ENCODE data around the gene ARL3.
"Not testable (repeated sequence)": the region's sequence is repeated elsewhere in the genome, so short reads cannot be mapped to it uniquely, and the experiment has no call there.

Gene ARL3

DNA sequence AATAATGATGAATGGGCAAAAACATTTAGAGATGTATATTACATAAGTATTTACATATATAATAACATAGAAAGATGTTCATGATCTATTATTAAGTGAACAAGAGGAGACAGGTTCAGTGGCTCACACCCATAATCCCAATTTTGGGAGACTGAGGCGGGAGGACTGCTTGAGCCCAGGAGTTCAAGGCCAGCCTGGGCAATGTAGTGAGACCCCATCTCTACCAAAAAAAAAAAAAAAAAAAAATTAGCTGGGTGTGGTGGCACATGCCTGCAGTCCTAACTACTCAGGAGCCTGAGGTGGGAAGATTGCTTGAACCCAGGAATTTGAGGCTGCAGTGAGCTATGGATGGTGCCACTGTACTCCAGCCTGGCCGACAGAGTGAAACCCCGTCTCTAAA is 12.4 kb downstream of the ARL3 start:
- DNase-seq, result no peak

DNA sequence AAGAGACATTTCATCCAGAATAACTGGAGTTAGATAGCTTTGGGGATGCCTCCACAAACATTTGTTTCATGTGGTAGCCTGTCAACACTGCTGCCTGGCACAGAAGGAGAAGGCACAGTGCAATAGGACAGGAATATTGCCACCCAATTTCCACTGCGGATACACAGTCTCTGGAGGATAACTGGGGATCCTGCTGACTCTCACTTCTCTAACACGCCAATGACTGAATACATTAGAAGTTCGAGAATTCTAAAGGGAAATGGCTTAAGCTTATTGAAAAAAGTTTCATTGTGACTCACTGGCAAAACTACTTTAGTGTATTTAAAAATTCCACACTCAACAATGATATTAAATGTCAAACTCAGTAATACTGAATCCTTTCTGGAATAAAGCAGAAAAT is 12.9 kb downstream of the ARL3 start:
- DNase-seq, result no peak

DNA sequence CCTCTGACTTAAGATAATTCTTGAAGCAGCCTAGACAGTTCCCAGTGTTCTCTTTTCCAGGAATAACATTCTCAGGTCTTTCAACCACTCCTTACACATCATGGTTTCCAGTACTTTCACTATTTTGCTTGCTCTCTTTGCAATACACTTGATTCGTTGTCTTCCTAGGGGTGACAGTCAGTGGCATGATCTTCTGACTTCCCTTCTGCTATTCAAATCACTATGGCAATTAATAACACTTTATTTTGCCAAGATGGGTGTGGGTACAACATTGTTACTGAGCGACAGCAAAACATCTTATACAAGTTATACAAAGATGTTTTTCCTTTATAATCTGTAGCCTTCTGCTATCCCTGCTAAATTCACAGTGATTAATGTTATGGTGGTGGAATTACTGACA is 15.3 kb downstream of the ARL3 start:
- no peak for DNase-seq

DNA sequence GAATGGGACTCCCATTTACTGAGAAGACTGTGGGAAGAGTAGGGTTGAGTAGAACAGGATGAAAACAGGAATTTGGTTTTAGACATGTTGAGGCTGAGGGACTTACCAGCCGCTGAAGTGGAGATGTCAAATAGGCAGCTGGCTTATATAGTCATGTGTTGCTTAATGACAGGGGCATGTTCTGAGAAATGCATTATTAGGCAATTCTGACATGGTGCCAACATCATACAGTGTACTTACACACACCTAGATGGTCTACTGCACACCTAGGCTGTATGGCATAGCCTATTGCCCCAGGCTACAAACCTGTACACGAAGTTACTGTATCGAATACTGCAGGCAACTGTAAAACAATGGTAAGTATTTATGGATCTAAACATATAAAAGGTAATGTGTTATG is 17.5 kb downstream of the ARL3 start:
- DNase-seq, result no peak

DNA sequence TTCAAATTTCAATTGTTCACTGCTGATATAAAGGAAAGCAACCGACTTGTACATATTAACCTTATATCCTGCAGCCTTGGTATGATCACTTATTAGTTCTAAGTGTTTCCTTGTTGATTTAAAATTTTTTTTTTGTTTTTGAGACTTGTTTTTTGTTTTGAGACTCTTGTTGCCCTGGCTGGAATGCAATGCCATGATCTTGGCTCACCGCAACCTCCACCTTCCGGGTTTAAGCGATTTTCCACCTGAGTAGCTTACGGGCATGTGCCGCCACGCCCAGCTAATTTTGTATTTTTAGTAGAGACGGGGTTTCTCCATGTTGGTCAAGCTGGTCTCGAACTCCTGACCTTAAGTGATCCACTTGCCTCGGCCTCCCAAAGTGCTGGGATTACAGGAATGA is 18.8 kb downstream of the ARL3 start:
- not testable (repeated sequence) for DNase-seq

DNA sequence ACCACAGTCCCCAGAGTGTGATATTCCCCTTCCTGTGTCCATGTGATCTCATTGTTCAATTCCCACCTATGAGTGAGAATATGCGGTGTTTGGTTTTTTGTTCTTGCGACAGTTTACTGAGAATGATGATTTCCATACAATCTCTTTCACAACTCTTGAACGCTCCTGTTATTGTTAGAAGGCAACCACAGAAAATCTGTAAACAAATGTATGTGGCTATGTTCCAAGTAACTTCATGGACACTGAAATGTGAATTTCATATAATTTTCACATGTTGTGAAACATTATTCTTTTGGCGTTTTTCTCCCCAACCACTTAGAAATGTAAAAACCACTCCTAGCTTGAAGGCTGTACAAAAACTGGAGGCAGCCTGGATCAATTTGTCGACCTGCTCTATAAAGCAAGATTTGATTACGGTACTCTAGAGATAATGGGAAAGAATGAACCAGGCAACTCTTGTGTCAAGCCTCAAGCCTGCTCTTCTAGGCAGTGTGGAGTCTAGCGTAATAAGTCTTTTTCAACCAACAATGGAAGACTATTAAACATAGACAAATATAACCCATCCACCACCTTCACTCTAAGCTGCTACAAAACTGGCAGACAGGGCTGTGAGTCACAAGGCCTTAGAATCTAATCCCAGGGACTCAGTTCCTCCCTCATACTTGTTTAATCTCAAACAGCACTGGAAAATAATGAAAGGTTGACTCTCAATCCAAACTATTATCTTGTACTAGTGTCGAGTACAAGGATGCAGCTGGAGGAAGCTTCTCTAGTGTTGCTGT is 22.7 kb downstream of the ARL3 start:
- DNase-seq, result no peak

DNA sequence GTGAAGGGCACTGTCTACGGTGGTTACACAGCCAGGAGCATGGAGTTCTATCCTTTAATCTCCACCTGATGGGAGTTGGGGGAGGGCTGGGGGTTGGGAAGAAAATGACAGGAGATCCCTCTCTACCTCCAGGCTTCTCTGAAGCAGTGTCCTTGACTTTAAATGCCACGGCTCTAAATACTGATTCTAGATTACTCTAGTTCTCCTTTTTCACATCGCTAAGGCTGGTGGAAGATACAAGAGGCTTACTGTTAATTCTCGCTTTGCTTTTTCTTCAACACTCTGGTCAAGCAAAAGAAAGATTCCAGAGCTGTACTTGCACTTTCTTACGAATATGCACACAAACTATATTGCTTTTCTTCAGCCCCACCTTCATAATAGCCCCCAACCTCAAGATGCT is 30.5 kb downstream of the ARL3 start:
- no peak for DNase-seq

DNA sequence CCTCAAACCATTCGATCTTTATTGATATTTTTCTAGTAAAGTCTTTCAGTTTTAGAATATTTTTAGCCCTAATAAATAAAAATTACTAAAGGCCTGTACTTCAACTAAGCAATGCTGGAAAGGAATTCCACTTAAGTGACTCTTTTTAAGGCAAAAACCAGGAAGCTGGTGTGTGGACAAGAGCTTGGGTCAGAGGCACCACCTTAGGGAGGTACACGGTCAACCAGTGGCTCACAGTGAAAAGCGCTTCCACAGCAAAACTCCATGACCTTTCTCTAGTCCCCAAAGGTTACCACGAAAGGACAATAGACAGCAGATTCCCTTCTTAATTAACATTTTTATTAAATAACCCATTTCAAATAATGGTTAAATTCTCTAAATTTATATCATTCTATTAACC is 31.2 kb downstream of the ARL3 start:
- DNase-seq, result no peak

DNA sequence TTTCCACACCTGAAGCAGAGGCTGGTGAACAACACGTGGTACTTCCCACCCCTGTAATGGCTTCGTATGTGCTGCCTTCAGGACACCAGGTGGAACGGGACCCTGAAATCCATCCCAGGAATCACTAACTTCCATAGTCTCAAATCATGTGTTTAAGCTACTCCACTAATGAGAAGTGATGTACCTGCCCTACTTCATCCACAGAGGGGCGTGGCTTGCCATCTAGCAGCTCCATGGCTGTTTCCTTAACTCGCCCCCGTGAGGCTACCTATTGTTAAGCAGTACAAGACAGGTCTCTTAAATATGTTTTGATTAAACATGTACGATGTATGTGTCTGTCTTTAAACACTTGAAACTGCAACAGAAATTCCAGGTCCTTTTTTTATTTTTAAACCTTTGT is 31.8 kb downstream of the ARL3 start:
- DNase-seq, result peak; percentile 63

DNA sequence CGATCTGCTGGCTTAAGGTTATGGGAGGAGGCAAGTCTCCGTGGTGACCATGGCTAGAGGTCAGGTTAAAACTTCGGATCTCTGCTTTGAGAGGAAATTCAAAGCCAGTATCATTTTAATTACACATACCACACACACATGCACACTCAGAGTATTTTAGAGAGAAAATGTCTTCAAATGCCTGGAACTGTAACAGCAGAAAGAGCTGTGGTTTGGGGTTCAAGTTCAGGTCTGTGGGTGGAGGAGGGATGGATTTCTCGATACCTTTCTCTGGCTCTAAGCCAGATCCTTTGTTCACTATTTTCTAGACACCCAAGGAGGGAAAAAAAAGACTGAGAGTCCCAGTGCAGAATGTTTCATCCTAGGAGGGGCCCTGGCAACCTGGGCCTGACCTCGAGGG is 32.5 kb downstream of the ARL3 start:
- DNase-seq, result no peak

DNA sequence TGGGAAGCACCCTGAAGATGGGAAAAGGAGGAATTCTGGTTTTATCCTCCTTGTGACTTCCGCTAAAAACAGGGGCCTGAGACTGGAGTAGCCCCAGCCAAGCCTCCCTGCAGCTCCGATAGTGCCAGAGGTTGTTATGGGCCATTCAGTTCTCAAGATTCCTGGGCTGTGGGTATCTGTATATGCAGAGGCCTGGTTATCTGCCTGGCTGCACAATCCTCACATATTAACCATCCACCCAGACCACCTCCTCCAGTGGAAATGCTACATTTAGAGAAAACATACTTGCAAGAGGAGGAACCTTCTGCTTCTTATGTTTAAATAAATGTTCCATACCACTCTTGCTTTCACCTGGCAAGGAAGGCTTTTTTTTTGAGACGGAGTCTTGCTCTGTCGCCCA is 34.6 kb downstream of the ARL3 start:
- no peak for DNase-seq

DNA sequence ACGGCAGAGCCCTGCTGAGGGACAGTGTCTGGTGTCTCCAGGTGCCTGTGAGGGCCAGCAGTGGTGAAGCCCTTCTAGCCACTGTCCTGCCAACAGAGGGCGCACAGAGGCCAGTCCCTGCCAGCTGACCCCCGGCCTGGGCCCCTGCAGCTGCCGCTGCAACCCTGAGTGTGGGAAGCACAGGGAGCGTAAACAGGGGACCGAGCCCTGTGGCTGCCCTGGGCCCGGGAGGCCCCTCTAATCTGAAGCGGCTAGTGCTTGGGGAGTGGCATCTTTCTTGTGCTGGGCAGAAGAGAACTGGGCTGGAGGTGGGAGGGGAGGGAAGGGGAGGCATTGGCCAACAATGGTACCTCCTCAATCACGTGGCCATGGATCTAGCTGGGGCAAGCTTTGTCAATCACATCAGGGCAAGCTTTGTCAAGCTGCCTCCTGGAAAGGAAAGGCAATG is 35.3 kb downstream of the ARL3 start:
- peak; percentile 37 for DNase-seq

DNA sequence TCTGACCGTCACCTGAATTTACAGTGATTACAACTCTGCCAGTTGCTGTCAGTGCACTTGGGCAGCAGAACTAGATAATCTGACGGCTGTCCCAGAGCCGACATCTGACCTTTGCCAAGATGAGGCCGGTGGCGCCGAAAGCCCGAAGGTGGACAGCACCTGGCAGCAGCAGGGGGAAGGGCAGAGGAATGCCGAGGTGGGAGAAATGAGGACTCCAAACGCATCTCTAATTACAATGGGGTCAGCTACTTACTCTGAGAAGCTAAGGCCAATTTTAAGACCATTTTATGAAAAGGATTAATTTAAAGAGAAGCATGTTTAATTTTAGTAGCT is 36.2 kb downstream of the ARL3 start:
- no peak for DNase-seq

DNA sequence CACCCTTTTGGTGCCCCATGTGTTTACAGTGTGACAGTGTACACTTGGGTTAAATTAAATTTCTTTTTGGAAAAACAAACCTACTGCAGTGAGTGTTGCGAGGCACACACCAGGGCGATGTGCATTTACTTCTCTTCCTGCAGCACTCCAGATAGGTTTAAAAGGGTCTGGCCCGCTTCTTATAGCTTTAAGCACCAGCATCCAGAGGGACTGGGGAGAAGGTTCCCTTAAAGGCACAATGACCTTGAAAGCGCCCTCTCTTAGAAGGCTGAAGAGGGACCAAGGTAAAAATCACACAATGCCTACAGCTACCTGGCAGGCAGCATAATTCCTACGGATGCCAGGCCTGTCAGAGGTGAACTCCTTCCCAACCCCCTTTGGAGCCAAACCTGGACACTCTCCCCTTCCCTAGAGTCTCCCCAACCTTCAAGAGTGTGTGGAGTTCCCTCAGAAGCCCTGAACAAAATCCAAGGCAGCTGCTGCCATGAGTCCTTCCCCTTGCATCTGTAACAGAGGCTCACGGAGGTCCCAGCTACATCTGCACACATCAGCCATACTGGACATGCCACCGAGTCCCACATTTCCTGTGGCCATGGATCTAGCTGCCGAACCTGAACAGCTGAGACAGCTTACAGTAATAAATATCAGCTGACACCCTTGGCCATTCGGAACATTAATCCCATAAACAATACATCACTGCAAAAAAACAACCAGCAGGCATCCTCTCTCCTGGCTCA is 36.7 kb downstream of the ARL3 start:
- no peak for DNase-seq

DNA sequence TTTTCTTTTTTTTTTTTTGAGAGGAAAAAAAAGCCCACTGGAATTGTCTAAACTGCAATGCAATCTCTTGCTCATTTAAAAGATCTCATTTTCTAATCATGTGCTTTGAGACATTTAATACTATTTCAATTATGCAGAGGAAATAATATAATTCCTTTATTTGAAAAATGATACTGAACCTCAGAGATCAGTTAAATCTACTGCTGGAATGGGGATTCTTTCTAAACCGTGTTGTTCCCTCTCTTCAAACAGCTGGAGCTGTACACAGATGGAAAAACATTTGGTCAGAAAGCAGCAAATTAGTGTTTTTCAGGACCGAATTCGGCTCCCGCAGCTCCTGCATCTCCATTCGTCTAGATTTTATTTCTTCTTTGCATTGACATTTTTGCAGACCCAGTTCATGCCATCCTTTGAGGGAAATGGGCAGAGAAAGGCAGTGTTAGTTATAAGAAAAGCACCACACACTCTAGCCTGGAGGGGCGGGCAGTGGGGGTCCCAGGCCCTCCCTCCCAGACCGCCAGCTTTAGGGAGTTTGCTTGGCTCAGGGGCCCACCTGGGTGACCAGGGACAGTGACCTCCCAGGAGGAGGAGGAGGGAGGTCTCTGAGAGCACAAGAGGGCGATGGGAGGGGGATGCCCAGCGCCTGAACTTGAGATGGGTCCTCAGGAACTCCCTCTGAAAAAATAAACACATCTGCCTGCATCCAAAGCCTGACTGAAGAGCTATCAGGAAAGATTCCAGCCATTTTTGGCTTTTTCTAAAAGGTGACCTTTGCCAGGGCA is 37.5 kb downstream of the ARL3 start:
- DNase-seq, result no peak

DNA sequence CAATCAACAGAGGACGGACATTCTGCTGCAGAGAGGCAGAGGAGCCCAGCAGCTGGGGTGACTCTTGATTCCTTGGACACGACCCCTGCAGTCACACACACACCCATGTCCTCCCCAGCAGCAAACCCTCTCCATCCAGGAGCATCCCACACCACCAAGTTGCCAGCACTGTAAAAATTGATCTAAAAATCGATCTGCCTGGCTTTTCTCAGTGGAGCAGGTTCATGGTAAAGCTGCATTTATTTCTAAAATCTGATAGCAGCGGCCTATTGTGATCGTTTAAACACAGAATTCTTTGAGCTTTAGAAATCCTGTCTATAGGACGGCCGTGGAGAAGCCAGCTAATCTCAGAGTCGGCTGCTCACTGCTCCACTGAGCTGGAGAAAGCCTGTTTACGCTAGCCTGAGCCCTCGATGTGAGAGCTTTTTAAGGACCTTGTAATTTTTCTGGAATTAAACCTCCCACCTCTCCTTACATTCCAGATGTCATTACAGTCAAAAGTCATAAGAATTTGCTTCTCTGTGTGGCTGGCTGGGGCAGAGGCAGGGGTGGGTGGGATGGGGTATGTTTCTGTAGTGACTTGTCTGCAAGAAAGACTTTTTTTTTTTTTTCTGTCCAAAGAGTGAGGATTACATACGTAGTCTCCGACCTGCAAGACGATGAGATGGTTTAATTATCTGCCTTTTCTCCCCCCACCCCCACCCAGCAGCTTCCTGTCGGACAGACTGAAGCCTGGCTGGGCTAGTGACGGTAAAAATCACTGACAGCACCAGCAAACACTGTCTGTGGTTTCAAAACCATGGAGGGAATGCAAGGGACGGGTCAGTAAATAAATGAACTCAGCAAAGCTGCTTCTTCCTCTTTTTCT is 38.3 kb downstream of the ARL3 start:
- peak; percentile 41 for DNase-seq

DNA sequence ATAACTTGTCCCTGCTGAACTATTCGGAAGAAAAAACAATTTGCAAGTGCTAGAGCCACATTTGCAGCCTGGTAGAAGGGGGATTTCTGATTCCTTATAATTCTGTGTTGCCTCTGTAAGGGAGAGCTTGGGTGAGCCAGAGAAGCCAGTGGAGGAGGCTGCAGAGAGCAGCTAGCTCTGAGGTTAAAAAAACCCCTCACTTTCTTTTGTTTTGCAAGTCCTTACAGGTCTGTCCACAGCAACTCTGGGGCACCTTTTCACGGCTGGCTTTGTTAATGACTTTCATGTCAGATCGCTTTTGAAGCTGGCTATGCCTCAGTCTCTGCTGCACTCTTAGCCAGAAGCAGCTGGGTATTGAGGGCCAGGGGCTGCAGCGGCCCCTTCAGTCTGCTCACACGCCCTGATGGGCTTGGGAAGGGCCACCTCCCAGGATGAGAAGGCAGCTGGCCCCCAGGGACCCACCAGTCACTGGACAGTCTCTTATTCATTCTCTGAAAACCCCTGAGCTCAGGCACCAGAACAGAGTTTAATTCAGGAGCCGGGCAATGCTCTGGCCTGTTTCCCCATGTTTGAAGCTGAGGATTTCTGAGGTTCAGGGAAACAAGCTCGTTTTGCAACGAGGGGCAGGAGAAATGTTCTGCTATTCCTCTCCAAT is 39.1 kb downstream of the ARL3 start:
- DNase-seq, result no peak

DNA sequence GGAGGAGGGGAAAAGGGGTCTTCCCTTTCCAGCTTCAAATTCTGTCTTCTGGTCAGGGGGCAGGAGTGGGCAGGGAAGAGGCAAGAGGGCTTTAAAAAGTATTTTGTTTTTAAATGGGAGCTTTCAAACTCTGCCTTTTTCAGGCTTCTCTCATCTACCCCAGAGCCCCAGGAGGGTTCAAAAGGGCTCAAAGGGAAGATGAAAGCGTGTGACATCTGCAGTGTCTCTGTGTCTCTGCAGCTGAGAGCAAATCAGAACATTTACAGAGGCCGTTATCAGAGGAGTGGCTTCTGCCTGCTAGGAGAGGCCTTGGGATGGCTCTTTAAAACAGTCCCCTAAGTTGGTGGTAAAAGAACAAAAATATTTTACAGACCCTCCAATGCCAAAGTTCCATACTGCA is 39.6 kb downstream of the ARL3 start:
- peak; percentile 54 for DNase-seq

DNA sequence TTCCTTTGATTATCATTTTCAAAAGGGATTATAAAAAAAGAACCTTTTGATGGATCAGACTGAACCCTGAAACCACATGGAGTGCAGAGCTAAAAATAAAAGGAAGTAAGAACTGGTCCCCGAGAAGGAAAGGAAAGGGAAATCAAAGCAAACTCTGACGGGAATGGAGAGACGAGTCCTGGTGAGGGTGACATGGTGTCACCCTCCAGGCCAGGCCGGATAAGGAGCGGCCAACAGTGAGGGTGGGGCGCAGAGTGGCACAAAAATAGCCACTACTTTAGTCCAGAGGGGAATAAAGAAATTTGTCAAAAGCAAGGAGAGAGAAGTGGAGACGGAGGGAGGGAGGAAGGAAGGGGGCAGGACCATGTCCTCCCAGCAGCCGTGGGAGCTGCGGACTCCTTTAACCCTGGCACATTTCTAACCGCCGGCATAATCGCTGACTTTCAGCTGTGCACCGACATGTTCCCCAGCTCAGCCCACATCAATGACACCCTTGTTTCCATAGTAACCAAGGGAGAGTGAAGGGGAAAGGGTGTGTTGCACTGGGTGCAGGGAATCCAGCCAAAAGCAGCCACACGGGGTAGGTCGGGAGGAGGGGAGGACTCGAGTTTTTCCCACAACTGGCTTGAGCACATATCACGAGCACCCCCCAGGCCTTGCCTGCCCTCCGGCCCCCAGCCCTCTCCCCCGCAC is 40.2 kb downstream of the ARL3 start:
- peak; percentile 81 for DNase-seq

DNA sequence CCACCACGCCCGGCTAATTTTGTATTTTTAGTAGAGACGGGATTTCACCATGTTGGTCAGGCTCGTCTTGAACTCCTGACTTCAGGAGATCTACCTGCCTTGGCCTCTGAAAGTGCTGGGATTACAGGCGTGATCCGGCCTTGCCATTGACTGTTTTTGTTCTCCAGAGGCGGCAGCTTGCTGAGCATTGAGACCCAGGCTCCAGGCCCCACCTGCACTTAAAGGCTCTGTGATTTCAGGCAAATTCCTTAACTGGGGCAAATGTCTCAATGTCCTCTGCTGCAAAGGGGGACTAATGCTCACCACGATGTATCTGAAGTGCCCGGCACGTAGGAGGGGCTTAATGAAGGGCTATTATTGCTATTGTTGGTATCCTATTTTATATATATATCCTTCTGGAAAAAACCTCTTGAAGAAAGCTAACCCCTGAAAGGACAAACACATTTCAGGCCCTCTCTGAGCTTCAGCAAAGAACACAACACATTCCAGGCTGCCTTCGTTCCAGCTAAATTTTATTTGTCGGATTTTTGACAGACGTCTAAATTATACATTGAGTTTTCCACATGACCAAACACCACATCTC is 40.9 kb downstream of the ARL3 start:
- no peak for DNase-seq

DNA sequence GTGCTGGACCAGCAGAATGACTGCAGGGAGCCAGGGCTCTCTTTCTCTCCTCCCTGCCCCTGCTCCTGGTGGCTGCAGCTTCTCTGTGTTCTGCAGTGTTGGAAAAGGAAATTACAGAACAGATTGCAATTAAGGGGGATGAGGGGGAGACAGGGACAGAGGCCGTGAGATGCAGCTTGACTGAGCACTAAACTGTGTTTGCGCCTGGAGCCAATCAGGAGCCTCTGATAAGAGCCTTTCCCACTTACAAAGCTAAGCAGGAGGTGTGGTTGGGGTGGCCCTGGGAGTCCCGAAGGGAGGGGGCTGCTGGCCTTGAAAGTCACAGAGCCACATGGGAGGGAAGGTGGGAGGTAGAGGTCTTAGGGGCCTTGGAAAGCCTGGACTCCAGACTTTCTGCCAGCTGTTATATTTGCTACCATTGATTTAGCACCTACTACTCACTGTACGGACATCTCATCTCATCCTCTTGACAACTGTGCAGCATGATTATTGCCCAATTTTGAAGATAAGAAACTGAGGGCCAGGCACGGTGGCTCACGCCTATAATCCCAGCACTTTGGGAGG is 43.2 kb downstream of the ARL3 start:
- no peak for DNase-seq

All from CD4-positive, alpha-beta T cell treated with Interleukin-6 for 4 hours (primary cell).